LNCAP (cell line): ENCODE results near the gene SP6.

Source experiments
- TF ChIP-seq, protein P1 (sequence below): fragments of 450-650 bp; IDR thresholded peaks from 2 replicates; pipeline ENCODE4 v1.5.1; 2017; ENCODE audit warnings: mild to moderate bottlenecking

SP6 gene

DNA sequence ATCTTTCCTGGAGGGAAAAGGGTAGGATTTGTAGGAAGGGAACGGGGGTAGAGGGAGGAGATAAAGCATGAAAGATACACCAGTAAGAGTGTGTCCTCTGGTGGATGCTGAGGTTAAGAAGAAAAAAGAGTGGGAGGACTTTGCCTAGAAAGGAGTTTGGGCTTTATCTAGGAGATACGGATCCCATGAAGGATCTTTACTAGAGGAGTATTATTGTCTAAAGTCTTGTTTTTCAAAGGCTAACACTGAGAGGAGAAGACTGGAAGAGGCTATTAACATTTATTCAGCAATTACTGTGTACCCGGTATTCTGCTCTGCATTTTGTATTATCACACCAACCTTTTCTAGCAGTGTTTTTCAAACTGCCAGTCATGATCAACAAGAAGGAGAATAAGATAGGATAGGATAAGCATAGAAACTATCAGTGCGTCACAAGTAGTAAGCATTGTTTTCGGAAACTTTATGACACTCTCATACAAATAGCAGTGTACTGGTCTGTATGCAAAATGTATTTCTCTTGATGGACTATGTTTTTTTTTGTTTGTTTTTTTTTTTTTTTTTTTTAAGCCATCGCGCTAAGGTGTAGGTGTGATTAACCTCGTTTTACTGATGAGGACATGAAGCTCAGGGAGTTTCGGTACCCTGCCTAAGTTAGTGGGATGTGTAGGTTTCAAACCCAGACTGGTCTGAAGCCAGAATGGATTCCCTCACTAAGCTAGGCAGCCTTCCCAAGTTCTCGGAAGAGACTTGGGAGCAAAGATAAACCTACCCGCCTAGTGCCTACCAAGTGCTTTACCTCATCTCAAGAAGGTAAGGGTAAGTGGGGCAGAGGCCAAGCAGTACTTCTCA, 43.8 kb upstream of the SP6 start:
- TF ChIP-seq, protein P1, sequence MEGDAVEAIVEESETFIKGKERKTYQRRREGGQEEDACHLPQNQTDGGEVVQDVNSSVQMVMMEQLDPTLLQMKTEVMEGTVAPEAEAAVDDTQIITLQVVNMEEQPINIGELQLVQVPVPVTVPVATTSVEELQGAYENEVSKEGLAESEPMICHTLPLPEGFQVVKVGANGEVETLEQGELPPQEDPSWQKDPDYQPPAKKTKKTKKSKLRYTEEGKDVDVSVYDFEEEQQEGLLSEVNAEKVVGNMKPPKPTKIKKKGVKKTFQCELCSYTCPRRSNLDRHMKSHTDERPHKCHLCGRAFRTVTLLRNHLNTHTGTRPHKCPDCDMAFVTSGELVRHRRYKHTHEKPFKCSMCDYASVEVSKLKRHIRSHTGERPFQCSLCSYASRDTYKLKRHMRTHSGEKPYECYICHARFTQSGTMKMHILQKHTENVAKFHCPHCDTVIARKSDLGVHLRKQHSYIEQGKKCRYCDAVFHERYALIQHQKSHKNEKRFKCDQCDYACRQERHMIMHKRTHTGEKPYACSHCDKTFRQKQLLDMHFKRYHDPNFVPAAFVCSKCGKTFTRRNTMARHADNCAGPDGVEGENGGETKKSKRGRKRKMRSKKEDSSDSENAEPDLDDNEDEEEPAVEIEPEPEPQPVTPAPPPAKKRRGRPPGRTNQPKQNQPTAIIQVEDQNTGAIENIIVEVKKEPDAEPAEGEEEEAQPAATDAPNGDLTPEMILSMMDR = no peak

DNA sequence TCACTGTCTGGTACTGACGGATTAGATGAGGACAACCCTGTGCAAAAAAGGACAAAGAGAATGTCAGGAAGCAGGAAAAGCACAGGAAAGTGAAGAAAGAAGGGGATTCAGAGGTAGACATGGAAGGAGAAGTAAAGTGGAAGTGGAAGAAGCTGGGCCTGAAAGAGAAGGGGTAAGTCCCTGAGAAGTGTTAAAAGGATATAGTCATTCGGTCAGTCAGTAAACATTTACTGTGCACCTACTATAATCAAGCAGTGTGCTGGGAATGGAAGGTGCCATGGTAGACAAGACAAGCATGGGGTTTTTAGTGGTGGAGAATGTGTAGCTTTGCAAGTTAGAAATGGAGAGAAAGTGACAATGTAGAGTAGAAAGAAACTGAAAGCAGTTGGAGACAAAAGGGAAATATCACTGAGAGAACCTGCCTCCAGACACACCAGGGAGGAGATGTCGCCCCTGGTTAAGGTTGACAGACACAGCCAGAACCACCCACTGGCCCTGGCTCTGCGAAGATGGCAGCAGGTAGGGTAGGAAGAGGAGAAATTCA, 40.7 kb upstream of the SP6 start:
- TF ChIP-seq, protein P1 = no peak

DNA sequence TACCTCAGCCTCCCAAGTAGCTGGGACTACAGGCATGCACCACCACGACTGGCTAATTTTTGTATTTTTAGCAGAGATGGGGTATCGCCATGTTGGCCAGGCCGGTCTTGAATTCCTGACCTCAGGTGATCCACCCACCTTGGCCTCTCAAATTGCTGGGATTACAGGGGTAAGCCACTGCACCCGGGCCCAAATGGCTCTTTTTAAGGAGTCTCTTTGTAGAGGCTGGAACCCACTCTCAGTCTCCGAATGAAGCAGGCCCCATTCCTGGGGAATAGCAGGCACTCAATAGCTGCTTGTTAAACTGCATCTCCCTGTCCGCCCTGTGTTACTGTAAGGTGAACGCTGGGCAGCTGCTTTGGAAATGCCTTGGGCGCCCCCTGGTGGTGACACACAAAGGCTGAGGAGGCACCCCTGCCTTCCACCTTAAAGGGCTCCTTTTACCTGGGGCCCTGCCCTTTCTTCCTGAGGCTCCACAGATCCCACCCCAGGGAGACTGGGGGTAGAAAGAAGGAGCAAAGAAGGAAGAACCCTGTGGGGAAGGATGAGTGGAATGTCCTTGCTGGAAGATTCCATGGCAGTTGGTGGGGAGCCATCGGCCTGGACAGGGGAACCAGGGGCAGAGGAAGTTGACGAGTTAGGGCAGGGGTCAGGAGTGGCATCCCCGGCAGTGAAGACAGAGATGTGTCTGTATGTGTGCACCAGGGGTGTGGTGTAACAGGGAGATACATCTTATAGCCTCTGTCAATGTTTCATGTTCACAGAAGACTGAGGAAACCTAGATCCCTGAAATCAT, 39.0 kb upstream of the SP6 start:
- TF ChIP-seq, protein P1 = peak; percentile 94

DNA sequence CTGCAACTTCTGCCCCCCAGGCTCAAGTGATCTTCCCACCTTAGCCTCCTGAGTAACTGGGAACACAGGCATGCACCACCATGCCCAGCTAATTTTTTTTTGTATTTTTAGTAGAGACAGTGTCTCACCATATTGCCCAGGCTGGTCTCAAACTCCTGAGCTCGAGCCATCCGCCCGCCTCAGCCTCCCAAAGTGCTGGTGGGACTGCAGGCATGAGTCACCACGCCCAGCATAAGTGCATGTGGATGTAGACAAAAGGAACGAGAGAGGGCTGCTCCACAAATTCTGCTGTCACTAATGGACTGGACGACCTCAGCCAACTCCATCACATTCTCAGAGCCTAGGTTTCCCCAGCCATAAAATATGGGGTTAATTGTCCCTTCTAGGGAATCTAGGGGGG, 37.3 kb upstream of the SP6 start:
- TF ChIP-seq, protein P1 = no peak

DNA sequence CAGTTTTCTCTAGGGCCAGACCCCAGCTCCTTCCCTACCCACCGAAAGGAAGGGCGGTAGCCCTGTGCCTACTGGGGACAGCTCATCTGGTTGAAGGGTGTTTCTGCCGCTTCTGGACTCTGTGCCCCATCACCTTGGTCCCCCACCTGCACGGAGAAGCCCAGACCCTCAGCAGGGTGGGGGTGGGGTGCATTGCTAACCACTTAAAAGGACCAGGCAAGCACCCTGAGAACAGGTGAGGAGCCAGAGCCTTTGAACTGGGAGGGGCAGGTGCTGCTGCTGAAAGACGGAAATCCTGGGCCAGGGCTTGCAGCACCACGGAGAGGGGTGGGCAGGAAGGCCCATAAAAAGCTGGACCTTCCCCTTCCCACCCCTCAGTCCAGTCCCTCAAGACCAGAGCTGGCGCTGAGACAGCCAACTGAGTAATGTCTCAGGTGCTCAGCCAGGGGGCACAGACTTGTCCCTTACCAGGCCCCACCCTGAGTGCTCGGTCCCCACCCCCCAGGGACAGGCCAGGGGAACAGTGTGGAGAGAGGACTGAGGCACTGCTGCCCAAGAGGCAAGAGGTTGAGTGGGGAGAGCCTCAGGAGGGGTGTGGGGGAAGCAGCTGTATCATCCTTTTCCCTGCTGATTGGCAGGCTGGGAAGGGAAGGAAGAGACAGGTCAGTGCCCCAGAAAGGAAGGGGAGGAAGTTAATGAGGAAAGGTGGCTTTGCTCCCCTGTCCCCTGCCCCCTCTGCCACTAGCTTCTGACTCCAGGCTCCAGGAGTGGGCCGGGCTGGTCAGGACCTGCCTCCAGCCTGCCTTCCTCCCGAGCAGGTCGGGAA, 34.2 kb upstream of the SP6 start:
- TF ChIP-seq, protein P1 = no peak

DNA sequence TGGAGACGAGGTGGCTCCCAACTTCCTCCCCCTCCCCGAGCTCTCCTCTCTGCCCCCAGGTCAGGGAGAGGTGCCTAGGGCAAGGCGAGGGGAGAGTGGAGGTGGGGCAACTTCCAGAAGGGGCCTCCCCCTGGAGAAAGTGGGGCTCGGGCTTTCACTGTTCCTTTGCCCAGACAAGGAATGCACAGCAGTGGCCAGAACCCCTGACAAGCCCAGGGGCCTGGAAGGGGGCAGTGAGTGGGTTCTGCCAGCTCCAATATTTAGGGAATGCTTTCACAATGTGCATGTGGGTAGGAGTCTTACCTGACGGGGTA, 33.4 kb upstream of the SP6 start:
- TF ChIP-seq, protein P1 = no peak
